GM23338 (cell line): ENCODE measurements around the gene DHPS. TPM values are rescaled to one million over a fixed set of nuclear protein-coding genes. Genes with fewer than 3 reads are reported as not detected.

ENCODE experiments used
- ATAC-seq: fragments of 200-7000 bp; cut with Tn5 transposase; 3 replicates; pipeline ENCODE4 v1.9.1; 2020
- DNase-seq: peaks from one replicate; pipeline ENCODE4 v3.0.0-alpha.2; 2015; ENCODE audit warnings: low spot score
- H2AFZ ChIP-seq: fragments of 200-600 bp; sonication (generic); 2 replicates; pipeline ENCODE4 v1.8.0; 2016; ENCODE audit warnings: antibody characterized with exemption, mild to moderate bottlenecking, moderate library complexity
- H3F3A ChIP-seq: fragments of 200-600 bp; sonication (generic); replicated peaks from 2 replicates; pipeline ENCODE4 v1.8.0; 2017; ENCODE audit warnings: antibody characterized with exemption, mixed run types, low read depth
- H3K27ac ChIP-seq: fragments of 200-600 bp; sonication (generic); 2 replicates; pipeline ENCODE4 v1.6.1; 2016; ENCODE audit warnings: low read depth
- H3K27me3 ChIP-seq: fragments of 200-600 bp; sonication (generic); 2 replicates; pipeline ENCODE4 v1.8.0; 2016; ENCODE audit warnings: mild to moderate bottlenecking, mixed run types, moderate library complexity; ENCODE audit not compliant: insufficient read depth
- H3K36me3 ChIP-seq: fragments of 200-600 bp; sonication (generic); 2 replicates; pipeline ENCODE4 v1.8.0; 2016; ENCODE audit warnings: mild to moderate bottlenecking; ENCODE audit not compliant: insufficient read depth
- H3K4me1 ChIP-seq: fragments of 200-600 bp; sonication (generic); 2 replicates; pipeline ENCODE4 v1.8.0; 2016; ENCODE audit warnings: mild to moderate bottlenecking, moderate library complexity; ENCODE audit not compliant: insufficient read depth
- H3K4me2 ChIP-seq: fragments of 200-600 bp; sonication (generic); 2 replicates; pipeline ENCODE4 v1.7.1; 2017; ENCODE audit warnings: mixed run types
- H3K4me3 ChIP-seq: fragments of 200-600 bp; sonication (generic); 2 replicates; pipeline ENCODE4 v1.6.1; 2016; ENCODE audit warnings: mixed run types
- H3K79me2 ChIP-seq: fragments of 200-600 bp; sonication (generic); replicated peaks from 2 replicates; pipeline ENCODE4 v1.8.0; 2017; ENCODE audit warnings: mild to moderate bottlenecking; ENCODE audit not compliant: insufficient read depth
- H3K9me2 ChIP-seq: fragments of 200-600 bp; sonication (generic); 2 replicates; pipeline ENCODE4 v1.8.0; 2017; ENCODE audit not compliant: insufficient read depth
- H4K20me1 ChIP-seq: fragments of 200-600 bp; sonication (generic); replicated peaks from 2 replicates; pipeline ENCODE4 v1.8.0; 2017; ENCODE audit warnings: mild to moderate bottlenecking; ENCODE audit not compliant: insufficient read depth
- H3K27ac Mint-ChIP-seq: 2 replicates; pipeline ENCODE4 v1.8.0; 2020; ENCODE audit warnings: inconsistent platforms, mild to moderate bottlenecking, moderate library complexity, mixed read lengths
- H3K27me3 Mint-ChIP-seq: 3 replicates; pipeline ENCODE4 v1.8.0; 2022; ENCODE audit warnings: low read depth, mild to moderate bottlenecking, moderate library complexity, mixed read lengths, inconsistent platforms; ENCODE audit not compliant: insufficient read depth, poor library complexity
- H3K36me3 Mint-ChIP-seq: 3 replicates; pipeline ENCODE4 v1.8.0; 2021; ENCODE audit warnings: low read depth, mild to moderate bottlenecking, inconsistent platforms, moderate library complexity, mixed read lengths
- H3K4me1 Mint-ChIP-seq: 3 replicates; pipeline ENCODE4 v1.8.0; 2020; ENCODE audit warnings: mild to moderate bottlenecking, inconsistent platforms, mixed read lengths
- H3K4me3 Mint-ChIP-seq: 3 replicates; pipeline ENCODE4 v1.8.0; 2021; ENCODE audit warnings: moderate library complexity, mild to moderate bottlenecking, inconsistent platforms, mixed read lengths
- H3K9me3 Mint-ChIP-seq: 3 replicates; pipeline ENCODE4 v1.8.0; 2020; ENCODE audit warnings: moderate library complexity, mild to moderate bottlenecking, inconsistent platforms, mixed read lengths
- CTCF ChIP-seq, 2 experiments: fragments of 200-600 bp in 1 of 2; sonication (generic) in 1 of 2; conservative IDR thresholded peaks; 2 replicates each; pipeline versions ENCODE4 v1.5.1 to v1.6.1; 2016 to 2017; ENCODE audit warnings: antibody characterized with exemption in 2 of 2, low read depth in 2 of 2, mild to moderate bottlenecking in 2 of 2, moderate library complexity in 1 of 2
- ETS1 ChIP-seq: IDR thresholded peaks from 2 replicates; pipeline ENCODE4 v1.6.1; 2016; ENCODE audit warnings: antibody characterized with exemption
- EZH2 ChIP-seq: fragments of 200-600 bp; sonication (generic); IDR thresholded peaks from one replicate; pipeline ENCODE4 v1.8.0; 2017; ENCODE audit warnings: antibody characterized with exemption, mild to moderate bottlenecking, low read depth; ENCODE audit not compliant: unreplicated experiment
- EZH2phosphoT487 ChIP-seq: fragments of 200-600 bp; sonication (generic); IDR thresholded peaks from one replicate; pipeline ENCODE4 v1.8.1; 2018; ENCODE audit warnings: antibody characterized with exemption; ENCODE audit not compliant: unreplicated experiment
- JUNB ChIP-seq: IDR thresholded peaks from one replicate; pipeline ENCODE4 v1.6.1; 2016; ENCODE audit warnings: antibody characterized with exemption; ENCODE audit not compliant: unreplicated experiment
- NANOG ChIP-seq: IDR thresholded peaks from 2 replicates; pipeline ENCODE4 v1.6.1; 2016; ENCODE audit warnings: antibody characterized with exemption, borderline replicate concordance
- POLR2AphosphoS5 ChIP-seq: IDR thresholded peaks from 2 replicates; pipeline ENCODE4 v1.6.1; 2016; ENCODE audit warnings: antibody characterized with exemption, low read depth
- REST ChIP-seq: IDR thresholded peaks from one replicate; pipeline ENCODE4 v1.6.1; 2018; ENCODE audit warnings: antibody characterized with exemption; ENCODE audit not compliant: unreplicated experiment
- STAT1 ChIP-seq: IDR thresholded peaks from one replicate; pipeline ENCODE4 v1.6.1; 2016; ENCODE audit warnings: antibody characterized with exemption; ENCODE audit not compliant: unreplicated experiment
- ZNF331 ChIP-seq: fragments of 250-450 bp; sonication (Bioruptor Pico); IDR thresholded peaks from 2 replicates; pipeline ENCODE4 v1.5.0; 2020; ENCODE audit warnings: low read depth, mild to moderate bottlenecking, moderate library complexity
- ZNF462 ChIP-seq: fragments of 250-450 bp; sonication (Bioruptor Pico); IDR thresholded peaks from 2 replicates; pipeline ENCODE4 v1.5.0; 2020; ENCODE audit warnings: mild to moderate bottlenecking, moderate library complexity
- polyA plus RNA-seq: library from polyadenylated mRNA; unstranded; fragments of >200 nt; fragmentation: Nextera tagmentation; extraction: Ambion mirVana; gene quantifications from 2 replicates; pipeline ENCODE4 v1.2.1, GENCODE V29; 2016
- total RNA-seq: library from RNA; depleted of rRNA; stranded (reverse); fragments of >200 nt; shearing (Covaris generic); gene quantifications from 2 replicates; pipeline ENCODE4 v1.2.3, GENCODE V29; 2014

DHPS gene
- total and polyA plus RNA-seq, 2 experiments from 2014 or later, result 85.4 to 126 TPM

- Mint-ChIP-seq H3K4me1 (no peaks in the 10 kb centered on the region), H3K27me3 (peaks cover 3% of the 10 kb centered on the region), H3K36me3 (peaks cover 80% of the 10 kb centered on the region), H3K4me3 (no peak overlapping the region), H3K27ac (no peak overlapping the region), H3K9me3 (peaks cover 60% of the 10 kb centered on the region)
- no peaks in the 10 kb centered on the region for H3K27me3 ChIP-seq
- no peaks in the 10 kb centered on the region for H3K4me1 ChIP-seq
- no peak overlapping the region for H3K4me2 ChIP-seq
- 0 out of 2 replicates have a peak, but pooled peaks cover 4% of the 10 kb centered on the region for H3F3A ChIP-seq
- H3K9me2 ChIP-seq, result peaks cover 3% of the 10 kb centered on the region; the same call in 1 of the 2 replicates
- no peak overlapping the region for H3K27ac ChIP-seq
- ATAC-seq (no peak), DNase-seq (no peak)
- no peaks in the 10 kb centered on the region for H4K20me1 ChIP-seq
- H2AFZ ChIP-seq, result no peak overlapping the region
- TF ChIP-seq CTCF (conservative IDR thresholded peaks at IDR 0.05; ENCODE audit: low read depth in 2 of 2), result no peak
- TF ChIP-seq ZNF462 (CRISPR knock-in tag), result no peak
- no peak for TF ChIP-seq NANOG
- no peak for TF ChIP-seq STAT1
- TF ChIP-seq EZH2, result no peak
- TF ChIP-seq REST, result no peak
- no peak for TF ChIP-seq POLR2AphosphoS5
- TF ChIP-seq JUNB, result no peak
- no peak for TF ChIP-seq ETS1
- no peak for TF ChIP-seq ZNF331
- TF ChIP-seq EZH2phosphoT487, result no peak
- H3K4me3 ChIP-seq, result no peak overlapping the region
- no peaks in the 10 kb centered on the region for H3K79me2 ChIP-seq
- H3K36me3 ChIP-seq, result peaks cover 55% of the 10 kb centered on the region
These were observed 52.5 kb downstream of the DHPS start for GRCh38 chr19:12629215-12629614.
